Erythroblast (primary cell): ENCODE results near the gene PLEK.
"Not testable (repeated sequence)": the region's sequence is repeated elsewhere in the genome, so short reads cannot be mapped to it uniquely, and the experiment has no call there.

Experiments
- GATA1 ChIP-seq: IDR thresholded peaks from 2 replicates; pipeline ENCODE4 v1.6.1; 2011; ENCODE audit warnings: low read depth, mild to moderate bottlenecking, control low read depth, low read length, moderate library complexity
- POLR2A ChIP-seq: IDR thresholded peaks from 2 replicates; pipeline ENCODE4 v1.6.1; 2011; ENCODE audit warnings: mild to moderate bottlenecking, low read length

- not testable (repeated sequence) for TF ChIP-seq POLR2A, GATA1
Measured at GRCh38 chr2:68349091-68349490, 16.0 kb upstream of the PLEK start.
